C4-2B (cell line): ENCODE measurements around the gene CDK7.

Experiments used
- H3K27ac ChIP-seq: fragments of 450-650 bp; 2 replicates; pipeline ENCODE4 v1.5.1; 2017
- CTCF ChIP-seq: fragments of 450-650 bp; conservative IDR thresholded peaks from 2 replicates; pipeline ENCODE4 v1.5.1; 2017; ENCODE audit warnings: mild to moderate bottlenecking
- ZFX ChIP-seq: fragments of 450-650 bp; IDR thresholded peaks from 2 replicates; pipeline ENCODE4 v1.6.1; 2017

The CDK7 gene

GRCh38 chr5:69265931-69266330 lies 31.2 kb downstream of the CDK7 start:
- no peak for TF ChIP-seq ZFX
- TF ChIP-seq CTCF, result peak; percentile 49
- H3K27ac ChIP-seq, result no peak overlapping the region

- no peak for TF ChIP-seq ZFX
- no peak for TF ChIP-seq CTCF
- H3K27ac ChIP-seq, result no peak overlapping the region
Observed at GRCh38 chr5:69268899-69269298, 34.2 kb downstream of the CDK7 start.

GRCh38 chr5:69270840-69271239 lies 36.2 kb downstream of the CDK7 start:
- no peak overlapping the region for H3K27ac ChIP-seq
- TF ChIP-seq ZFX (no peak), CTCF (no peak)

- no peak overlapping the region for H3K27ac ChIP-seq
- TF ChIP-seq CTCF (no peak), ZFX (no peak)
Observed at GRCh38 chr5:69271376-69271775, 36.7 kb downstream of the CDK7 start.

GRCh38 chr5:69275563-69275962 lies 40.9 kb downstream of the CDK7 start:
- no peak for TF ChIP-seq CTCF
- TF ChIP-seq ZFX, result no peak
- no peak overlapping the region for H3K27ac ChIP-seq

GRCh38 chr5:69276422-69277174 lies 41.9 kb downstream of the CDK7 start:
- H3K27ac ChIP-seq, result no peak overlapping the region
- TF ChIP-seq CTCF (no peak), ZFX (no peak)

- TF ChIP-seq CTCF (no peak), ZFX (no peak)
- H3K27ac ChIP-seq, result no peak overlapping the region
Observed at GRCh38 chr5:69279517-69279916, 44.8 kb downstream of the CDK7 start.
